GM10248 (cell line): ENCODE results near the gene TNFAIP6.
"Not testable (repeated sequence)": the region's sequence is repeated elsewhere in the genome, so short reads cannot be mapped to it uniquely, and the experiment has no call there.

Experiments
- CTCF ChIA-PET: fragments of 300-600 bp; sonication (Branson Sonifier 250); formaldehyde crosslinking; extraction: SDS; loops from one replicate; lab custom pipeline; 2021; ENCODE audit warnings: antibody characterized with exemption; lab: Yijun Ruan, JAX
- POLR2A ChIA-PET: fragments of 350-650 bp; sonication (Branson Sonifier 250); formaldehyde crosslinking; extraction: SDS; loops from one replicate; lab custom pipeline; 2020; ENCODE audit warnings: antibody characterized with exemption; lab: Yijun Ruan, JAX
- DNase-seq: peaks from one replicate; pipeline ENCODE4 v3.0.0; 2012; ENCODE audit errors: extremely low spot score
- TF ChIP-seq, protein P1 (sequence below): IDR thresholded peaks from 2 replicates; pipeline ENCODE4 v1.5.1; 2012; ENCODE audit warnings: mild to moderate bottlenecking, low read depth; ENCODE audit errors: extremely low read depth, missing control alignments, control extremely low read depth

Gene TNFAIP6

DNA sequence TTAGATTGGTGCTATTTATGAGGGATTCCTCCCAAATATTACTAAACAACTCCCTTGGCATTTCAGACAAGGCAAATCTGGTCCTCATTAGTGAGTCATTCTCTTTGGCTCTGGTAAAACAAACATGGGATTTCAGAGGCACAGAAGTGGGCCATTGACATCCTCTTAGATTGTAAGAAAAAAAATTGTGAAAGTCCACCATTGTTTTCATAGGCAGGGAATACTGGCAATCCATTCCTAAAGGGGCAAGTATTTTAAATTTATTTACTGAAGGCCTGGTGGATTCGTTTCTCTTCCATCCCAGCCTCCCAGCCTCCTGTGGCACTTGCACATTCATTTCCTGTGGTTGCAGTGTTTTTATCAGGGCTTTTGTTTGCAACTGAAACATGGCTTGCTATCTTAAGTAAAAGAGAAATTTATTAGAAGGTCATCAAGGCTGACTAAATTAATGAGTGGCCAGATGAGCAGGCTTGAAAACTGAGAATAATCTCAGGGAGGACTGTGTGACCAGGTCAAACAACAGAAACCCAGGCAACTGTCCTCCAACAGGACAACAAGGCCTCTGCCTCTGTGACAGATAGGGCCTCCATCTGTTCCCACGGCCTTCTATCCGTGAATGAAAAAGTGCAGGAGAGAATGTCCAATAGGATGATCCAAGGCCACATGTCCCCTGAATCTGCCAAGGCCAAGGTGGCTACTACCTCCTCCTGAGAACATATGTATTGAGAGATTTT, 23.1 kb upstream of the TNFAIP6 start:
- no peak for DNase-seq
- POLR2A ChIA-PET, result no interaction called here
- CTCF ChIA-PET, result no interaction called here
- TF ChIP-seq, protein P1, sequence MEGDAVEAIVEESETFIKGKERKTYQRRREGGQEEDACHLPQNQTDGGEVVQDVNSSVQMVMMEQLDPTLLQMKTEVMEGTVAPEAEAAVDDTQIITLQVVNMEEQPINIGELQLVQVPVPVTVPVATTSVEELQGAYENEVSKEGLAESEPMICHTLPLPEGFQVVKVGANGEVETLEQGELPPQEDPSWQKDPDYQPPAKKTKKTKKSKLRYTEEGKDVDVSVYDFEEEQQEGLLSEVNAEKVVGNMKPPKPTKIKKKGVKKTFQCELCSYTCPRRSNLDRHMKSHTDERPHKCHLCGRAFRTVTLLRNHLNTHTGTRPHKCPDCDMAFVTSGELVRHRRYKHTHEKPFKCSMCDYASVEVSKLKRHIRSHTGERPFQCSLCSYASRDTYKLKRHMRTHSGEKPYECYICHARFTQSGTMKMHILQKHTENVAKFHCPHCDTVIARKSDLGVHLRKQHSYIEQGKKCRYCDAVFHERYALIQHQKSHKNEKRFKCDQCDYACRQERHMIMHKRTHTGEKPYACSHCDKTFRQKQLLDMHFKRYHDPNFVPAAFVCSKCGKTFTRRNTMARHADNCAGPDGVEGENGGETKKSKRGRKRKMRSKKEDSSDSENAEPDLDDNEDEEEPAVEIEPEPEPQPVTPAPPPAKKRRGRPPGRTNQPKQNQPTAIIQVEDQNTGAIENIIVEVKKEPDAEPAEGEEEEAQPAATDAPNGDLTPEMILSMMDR, result no peak

DNA sequence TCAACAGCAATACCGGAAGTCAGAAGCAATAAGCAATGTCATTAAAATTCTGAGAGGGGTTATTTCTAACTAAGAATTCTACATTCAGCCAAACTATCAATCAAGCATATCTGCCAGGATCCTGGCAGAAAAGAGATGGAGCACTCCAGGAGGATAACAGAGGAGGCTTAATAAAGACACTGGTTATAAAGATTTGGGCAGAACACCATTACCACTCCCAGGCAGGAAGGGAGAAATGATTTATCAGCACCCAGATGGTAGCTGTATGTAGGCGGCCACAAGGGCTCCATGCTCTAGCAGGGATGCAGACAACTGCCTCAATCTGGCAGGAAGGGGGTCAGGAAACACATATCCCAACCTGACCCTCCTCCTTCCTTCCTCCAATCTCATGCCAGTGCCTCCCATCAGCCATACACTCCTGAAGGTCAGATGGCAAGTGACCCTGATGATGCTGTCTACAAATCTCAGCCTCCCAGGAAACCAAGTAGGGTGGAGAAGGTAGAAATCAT, 20.5 kb upstream of the TNFAIP6 start:
- ChIA-PET CTCF (interaction anchor here (1.0 to 1.7 kb wide), 2 partner anchors 20 to 33 kb away, joined by 3 to 4 read pairs; no protein-coding TSS in a partner anchor), POLR2A (no interaction called here)
- no peak for DNase-seq
- TF ChIP-seq, protein P1, result no peak

DNA sequence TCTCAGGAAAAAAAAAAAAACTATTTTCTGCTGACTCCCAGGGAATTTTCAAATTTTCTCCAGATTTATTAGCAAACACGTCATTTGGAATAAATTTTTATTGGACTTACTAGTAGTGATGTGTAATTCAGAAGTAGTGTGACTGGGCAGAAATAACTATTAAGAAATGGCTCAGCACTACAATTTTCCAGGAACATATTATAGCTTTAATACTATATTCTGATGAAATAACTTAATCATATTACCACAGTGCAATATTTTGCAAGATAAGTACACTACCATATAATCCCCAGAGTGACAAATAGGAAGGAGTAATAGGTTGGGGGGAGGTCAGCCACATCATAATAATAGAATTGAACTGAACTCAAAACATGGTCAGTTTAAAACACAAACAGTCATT, 19.7 kb upstream of the TNFAIP6 start:
- TF ChIP-seq, protein P1, result no peak
- DNase-seq, result no peak
- CTCF ChIA-PET, result interaction anchor here (1.0 to 1.7 kb wide), 3 partner anchors 9 to 32 kb away, joined by 3 to 4 read pairs (median 3); no protein-coding TSS in a partner anchor
- POLR2A ChIA-PET, result no interaction called here

DNA sequence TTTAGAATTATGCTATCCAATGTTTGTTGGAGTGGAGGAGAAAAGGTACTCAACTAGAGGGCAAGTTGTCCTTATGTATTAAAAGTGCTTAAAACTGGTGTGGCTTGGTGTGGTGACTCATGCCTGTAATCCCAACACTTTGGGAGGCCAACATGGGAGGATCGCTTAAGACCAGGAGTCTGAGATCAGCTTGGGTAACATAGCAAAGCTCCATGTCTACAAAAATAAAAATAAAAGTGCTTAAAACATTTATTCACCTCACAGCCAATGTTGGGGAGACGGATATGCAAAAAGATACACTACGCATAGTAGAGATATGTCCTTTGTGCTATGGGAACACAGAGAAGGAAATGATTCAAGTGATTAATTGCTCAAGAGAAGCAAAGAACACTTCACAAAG, 19.3 kb upstream of the TNFAIP6 start:
- TF ChIP-seq, protein P1, result no peak
- CTCF ChIA-PET, result interaction anchor here (1.0 to 1.7 kb wide), 4 partner anchors 9 to 31 kb away, joined by 3 to 4 read pairs (median 3); no protein-coding TSS in a partner anchor
- DNase-seq, result no peak
- POLR2A ChIA-PET, result no interaction called here

DNA sequence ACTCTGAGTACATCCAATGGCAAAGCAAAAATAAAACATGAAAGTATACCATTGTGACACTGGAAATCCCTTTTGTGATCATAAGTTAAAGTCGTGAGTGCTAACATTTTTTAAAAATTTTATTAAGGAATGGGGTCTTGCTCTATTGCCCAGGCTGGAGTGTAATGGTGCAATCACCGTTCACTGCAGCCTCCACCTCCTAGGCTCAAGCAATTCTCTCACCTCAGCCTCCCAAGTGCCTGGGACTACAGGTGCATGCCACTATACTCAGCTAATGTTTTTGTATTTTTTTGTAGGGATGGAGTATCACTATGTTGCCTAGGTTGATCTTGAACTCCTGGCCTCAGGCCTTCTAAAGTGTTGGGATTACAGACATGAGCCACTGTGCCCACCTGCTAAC, 14.3 kb upstream of the TNFAIP6 start:
- ChIA-PET CTCF (interaction anchor here (1.2 kb wide), 1 partner anchor 11 kb away, joined by 4 read pairs; no protein-coding TSS in a partner anchor), POLR2A (no interaction called here)
- DNase-seq, result no peak
- TF ChIP-seq, protein P1, result no peak

DNA sequence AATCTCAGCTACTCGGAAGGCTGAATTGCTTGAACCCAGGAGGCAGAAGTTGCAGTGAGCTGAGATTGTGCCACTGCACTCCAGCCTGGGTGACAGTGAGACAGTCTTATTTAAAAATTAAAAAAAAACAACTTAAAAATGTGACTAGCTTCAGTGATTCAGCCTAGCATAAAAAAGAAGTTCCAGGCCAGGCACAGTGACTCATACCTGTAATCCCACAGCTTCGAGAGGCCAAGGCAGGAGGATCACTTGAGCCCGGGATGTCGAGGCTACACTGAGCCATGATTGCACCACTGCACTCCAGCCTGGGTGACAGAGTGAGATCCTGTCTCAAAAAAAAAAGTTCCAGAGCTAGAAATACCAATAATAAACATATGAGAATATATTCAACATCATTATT, 13.2 kb upstream of the TNFAIP6 start:
- CTCF ChIA-PET, result interaction anchor here (1.1 kb wide), 1 partner anchor 16 kb away, joined by 3 read pairs; no protein-coding TSS in a partner anchor
- DNase-seq, result not testable (repeated sequence)

DNA sequence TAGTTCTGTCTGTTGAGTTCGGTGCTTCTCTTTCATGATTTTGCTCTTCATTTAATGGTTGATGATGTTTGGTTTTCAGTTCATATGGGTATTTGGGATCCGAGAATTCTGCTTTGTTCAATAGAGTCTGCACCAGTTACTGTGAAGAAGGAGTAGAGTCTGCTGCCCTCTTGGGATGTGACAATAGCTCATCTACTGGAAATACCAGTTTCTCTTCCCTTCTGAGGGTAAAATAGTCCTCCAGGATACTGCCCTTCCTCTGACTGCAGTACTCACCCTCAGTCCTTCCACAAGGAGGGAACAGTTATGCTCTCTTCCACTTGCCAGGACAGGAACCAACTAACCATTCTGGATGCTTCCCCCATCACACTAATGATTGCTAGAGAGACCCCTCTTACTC, 12.5 kb upstream of the TNFAIP6 start:
- POLR2A ChIA-PET, result no interaction called here
- CTCF ChIA-PET, result interaction anchor here (1.0 kb wide), 1 partner anchor 16 kb away, joined by 3 read pairs; no protein-coding TSS in a partner anchor
- TF ChIP-seq, protein P1, result no peak

More for the DNA sequence above, 13.2 kb upstream of the TNFAIP6 start:
- POLR2A ChIA-PET, result not testable (repeated sequence)

More for the DNA sequence above, 12.5 kb upstream of the TNFAIP6 start:
- DNase-seq, result no peak
